GM12891 (cell line): ENCODE results near the gene AQP2.

Experiments
- PAX5 ChIP-seq: IDR thresholded peaks from 2 replicates; pipeline ENCODE4 v1.6.1; 2011; ENCODE audit warnings: low read length, moderate library complexity, mild to moderate bottlenecking; ENCODE audit not compliant: insufficient read depth, severe bottlenecking
- POLR2A ChIP-seq: IDR thresholded peaks from 2 replicates; pipeline ENCODE4 v1.6.1; 2011; ENCODE audit warnings: low read depth, low read length, control low read depth
- POLR2AphosphoS5 ChIP-seq: IDR thresholded peaks from 2 replicates; pipeline ENCODE4 v1.6.1; 2011; ENCODE audit warnings: low read depth, low read length, control low read depth
- POU2F2 ChIP-seq: IDR thresholded peaks from 2 replicates; pipeline ENCODE4 v1.6.1; 2011; ENCODE audit warnings: low read depth, mild to moderate bottlenecking, control low read depth, low read length, moderate library complexity
- SPI1 ChIP-seq: IDR thresholded peaks from 2 replicates; pipeline ENCODE4 v1.6.1; 2011; ENCODE audit warnings: low read depth, low read length, control low read depth
- TAF1 ChIP-seq: IDR thresholded peaks from 2 replicates; pipeline ENCODE4 v1.6.1; 2011; ENCODE audit warnings: low read depth, low read length, control low read depth

DNA sequence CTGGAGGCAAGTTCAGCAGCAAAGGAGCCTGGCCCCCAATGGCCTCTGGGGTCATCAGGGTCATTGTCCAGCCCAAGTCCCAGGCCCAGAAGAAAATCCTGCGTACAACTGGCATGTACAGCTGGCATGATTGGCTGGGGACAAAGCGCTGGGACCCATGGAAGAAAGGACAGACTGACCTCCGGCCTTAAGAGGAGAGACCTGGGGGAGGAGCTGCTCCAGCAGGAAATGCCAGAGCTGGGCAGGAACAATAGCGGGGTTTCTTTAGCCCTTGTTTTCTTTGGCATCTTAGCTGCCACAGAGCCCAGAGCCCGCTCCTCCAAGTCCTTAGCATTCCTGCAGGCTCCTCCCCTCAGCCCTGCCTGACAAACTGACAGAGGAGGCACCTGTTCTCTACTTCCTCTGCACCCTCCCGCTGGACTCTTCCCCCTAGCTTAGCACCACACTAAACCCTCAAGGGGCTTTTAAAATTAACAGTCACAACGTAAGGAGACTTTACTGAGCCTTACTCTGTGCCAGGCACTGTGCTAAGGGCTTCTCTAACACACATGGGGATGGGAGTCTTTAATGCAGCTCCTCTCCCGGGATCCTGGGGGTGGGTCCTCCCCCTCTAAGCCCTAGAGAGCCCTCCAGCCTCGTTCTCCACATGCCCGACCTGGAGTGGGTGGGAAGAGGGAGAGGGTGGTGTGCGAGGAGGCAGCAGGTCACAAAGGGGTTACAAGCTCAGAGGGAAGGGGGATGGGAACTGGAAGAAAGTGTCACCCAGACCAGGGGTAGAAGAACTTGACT lies 9.3 kb downstream of the AQP2 start:
- TF ChIP-seq POLR2AphosphoS5 (no peak), POLR2A (no peak), TAF1 (no peak), SPI1 (no peak), POU2F2 (no peak), PAX5 (no peak)
